Ureter (tissue), 1 donor: ENCODE data around the gene LCMT1. TPM values are rescaled to one million over a fixed set of nuclear protein-coding genes. Genes with fewer than 3 reads are reported as not detected.
"Not testable (repeated sequence)": the region's sequence is repeated elsewhere in the genome, so short reads cannot be mapped to it uniquely, and the experiment has no call there.

Experiments
- DNase-seq: peaks from one replicate; pipeline ENCODE4 v3.0.0-alpha.2; 2020; ENCODE audit warnings: low spot score
- total RNA-seq: library from RNA; stranded (reverse); gene quantifications from one replicate; pipeline ENCODE4 v1.2.4, GENCODE V29; 2023
- donor health status: DM: yes; HTN: yes; CAD: no.

LCMT1 gene
- total RNA-seq, 1 donor from 2014 or later = 40.1 TPM

DNA sequence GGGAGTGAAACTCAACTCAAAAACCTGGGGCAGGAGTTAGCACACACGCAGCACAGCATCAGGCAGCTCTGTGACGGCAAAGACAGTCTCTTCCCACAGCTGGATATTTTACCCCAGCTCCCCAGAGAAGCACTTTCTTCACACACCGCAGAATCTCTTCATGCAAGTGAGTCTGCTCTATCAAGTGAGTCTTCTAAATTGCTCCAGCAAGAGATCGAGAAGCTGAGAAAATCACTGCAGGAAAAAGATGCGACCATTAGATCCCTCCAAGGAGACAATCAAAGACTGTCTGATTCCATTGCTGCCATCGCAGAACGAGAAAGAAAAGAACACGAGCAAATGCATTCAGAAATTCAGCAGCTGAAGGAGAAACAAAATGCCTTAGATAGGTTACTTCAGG, 16.9 kb upstream of the LCMT1 start:
- no peak for DNase-seq

DNA sequence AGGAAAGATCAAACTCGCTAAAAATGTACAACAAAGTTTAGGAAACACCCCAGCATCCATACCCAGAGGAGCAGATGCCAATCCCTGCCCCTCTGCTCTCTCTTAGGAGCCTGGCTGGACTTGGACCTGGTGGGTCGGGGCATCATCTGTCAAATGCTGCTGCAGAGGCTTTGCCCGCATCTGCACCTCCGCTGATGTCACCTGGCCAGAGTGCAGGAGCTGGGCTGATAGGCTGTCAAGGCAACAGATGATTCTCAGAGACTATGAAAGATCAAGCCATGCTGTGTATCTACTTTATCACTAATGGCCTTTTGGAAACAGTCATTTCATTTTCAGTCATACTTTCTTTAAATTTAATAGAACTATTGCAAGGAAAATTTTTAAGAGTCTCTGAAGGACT, 15.9 kb upstream of the LCMT1 start:
- DNase-seq = no peak

DNA sequence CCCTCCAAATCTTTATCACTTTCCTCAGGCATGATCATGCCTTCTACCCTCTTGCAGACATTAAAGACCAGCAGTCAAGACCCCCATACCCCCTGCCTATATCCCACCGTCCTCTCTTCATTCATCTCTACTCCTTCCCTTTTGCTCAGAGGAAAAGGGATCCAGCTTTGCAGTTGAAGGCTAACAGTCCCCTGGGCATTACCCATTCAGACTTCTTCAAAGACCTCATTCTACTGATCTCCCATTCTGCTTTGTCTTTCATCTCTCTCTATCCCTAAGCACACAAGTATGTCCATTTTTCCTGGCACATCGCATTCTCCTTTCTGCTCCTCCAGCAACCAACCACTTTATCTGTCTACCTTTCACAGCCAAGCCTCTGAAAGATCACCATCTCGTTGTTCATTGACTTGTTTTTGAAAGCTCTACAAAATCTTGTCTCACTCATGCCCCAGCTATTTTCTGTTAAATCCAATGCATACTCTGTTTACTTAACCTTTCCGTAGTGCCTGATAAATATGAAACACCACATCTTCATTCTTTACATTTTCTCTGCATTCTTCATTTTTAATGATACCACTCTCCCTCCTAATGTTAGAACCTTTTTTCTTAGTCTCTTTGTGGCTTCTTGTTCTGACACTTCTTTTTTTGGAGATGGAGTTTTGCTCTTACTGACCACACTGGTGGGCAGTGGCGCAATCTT, 14.1 kb upstream of the LCMT1 start:
- no peak for DNase-seq

DNA sequence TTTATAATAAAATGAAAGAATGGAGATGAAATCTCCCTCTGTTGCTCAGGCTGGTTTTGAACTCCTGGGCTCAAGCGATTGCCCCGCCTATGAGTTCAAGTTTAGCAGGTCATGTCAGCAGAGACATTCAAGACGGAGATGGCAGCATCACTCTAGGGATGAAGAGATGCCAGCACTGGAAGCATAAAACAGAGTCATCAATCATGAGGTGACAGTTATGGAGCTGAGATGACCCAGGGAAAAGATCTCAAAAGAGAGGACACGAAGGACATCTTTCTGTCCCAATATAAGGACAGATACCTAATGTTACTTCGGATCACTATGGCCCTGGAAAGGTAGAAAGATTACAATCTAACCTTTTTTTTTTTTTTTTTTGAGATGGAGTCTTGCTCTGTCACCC, 11.0 kb upstream of the LCMT1 start:
- no peak for DNase-seq

DNA sequence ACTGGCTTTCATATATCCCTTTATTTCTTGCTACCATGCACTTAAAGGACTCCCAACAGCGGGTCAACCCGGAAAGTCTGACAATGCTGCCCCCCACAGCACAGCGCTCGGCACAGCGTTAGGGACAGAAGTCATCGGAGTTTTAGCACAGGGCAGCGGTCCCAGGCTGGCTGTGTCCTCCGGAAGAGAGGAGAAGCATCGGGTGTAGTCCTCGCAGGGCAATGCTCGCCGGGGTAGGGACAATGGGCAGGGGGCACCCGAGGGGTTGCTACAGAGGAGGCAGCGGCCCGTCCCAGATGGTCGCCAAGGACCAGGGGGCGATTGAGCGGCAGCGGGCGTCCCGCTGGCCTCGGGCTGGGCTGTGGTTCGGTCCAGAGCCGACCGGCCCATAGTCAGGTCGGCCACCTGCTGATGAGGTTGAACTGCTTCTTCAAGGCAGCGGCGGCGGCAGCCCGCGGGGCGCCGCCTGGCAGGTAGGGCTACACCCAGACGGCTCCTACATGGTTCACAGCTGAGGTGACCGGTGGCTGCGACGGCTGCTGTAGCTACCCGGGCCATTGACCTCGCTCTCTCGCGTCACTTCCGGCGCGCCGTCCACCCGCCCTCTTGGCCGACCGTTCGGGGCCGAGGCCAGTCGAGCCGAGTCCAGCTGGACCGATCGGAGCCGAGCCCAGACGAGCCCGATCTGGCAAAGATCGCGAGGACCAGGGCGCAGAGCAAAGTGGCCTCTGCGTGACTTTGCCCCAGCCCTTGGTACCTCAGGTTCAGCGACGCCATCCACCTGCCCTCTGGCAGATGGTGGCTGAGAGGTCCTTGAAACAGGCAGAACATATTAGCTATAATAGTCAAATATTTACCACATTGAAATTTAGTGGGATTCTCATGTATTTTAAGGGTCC, 4.7 kb upstream of the LCMT1 start:
- peak; percentile 95 for DNase-seq

DNA sequence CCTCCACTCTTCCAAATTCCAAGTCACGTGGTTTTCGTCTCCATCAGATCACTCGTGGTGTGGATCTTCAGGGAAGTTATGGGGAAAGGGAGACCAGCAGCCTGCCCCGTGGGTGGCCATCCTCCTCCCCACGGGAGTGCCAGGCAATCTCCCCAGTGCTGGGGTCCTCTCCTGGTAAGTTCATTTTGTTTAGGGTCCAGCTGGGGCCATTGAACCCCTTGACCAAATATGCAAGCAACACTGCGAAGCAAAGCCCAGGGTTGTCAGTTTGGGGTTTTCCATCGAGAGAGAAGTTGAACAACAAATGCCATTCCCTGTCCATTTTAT, 4.1 kb upstream of the LCMT1 start:
- DNase-seq = no peak

DNA sequence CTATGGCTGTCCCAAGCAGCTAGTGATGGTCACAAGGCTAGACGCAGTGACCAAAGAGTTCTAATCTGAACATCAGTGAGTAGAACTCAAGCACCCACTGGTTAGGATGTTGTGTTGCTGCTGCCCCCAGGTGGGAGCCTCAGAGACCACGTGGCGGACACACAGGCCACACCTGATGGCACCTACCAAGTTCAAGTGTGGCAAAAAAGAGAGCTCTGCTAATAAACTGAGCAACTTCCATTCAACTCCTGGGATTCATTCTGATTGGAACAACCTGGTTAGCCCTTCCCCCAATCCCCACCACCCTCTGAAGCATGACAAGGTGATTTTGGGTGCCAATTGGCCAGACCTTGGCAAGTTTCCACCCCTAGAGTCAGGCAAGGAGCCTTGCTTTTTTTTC, 3.5 kb upstream of the LCMT1 start:
- no peak for DNase-seq

DNA sequence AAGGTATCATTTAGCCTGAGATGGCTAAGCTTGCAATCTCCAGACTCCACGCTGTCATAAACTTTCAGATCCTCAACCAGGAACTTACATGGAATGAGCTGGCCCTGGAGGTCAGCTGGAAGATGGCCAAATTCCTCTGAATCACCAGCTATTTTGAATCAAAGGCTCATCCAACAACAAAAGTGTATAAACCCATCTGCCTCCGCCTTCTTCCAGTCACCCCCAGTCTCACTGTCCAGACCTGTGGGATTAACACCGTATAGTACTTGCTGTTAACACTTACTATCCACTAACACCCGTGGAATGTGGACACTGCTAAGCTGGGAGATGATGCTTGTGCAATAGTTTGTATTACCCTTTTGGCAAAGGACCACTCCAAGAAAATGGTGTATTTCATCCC, 1.9 kb upstream of the LCMT1 start:
- DNase-seq = no peak

DNA sequence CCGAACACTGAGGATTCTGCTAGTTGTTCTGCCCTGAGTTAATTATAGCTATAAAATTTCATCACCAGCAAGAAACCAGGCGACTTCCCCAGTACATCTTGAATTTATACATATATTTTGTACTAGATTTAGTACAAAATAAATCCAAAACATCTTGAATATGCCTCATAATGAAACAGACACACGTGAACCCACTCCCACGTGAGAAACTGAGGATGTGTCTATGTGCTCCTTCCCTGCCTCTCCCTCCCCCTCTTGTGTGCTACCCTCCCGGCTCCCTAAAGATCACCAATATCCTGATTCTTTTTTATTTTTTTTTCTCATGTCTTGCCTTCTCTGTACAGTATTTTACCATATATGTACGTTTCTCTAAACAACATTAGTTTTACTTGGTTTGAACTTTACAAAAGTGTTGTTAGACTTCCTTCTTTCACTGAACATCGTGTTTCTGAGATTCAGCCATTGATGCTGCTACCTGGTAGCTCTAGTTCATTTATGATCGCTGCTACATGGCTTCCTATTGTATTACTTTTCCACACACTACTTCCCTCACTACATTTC, 1.1 kb upstream of the LCMT1 start:
- no peak for DNase-seq

DNA sequence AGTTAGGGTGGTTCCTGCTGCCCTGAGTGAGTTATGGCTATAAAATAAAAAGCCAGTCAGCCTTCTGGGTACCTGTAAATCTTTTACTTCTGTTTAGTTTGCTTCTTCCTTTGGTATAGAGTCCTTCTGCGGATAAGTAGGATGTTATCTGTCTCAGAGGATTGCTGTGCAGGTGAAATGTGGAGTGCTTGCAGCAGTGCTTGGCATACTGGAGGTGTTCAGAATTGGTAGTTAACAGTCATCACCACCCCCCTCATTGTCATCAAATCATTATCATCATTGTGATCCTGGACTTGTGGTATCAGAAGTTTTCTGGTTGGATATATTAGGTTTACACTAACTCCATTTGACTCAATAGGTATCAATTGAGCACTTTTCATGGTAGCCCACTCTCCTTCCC, 2.6 kb downstream of the LCMT1 start:
- no peak for DNase-seq

DNA sequence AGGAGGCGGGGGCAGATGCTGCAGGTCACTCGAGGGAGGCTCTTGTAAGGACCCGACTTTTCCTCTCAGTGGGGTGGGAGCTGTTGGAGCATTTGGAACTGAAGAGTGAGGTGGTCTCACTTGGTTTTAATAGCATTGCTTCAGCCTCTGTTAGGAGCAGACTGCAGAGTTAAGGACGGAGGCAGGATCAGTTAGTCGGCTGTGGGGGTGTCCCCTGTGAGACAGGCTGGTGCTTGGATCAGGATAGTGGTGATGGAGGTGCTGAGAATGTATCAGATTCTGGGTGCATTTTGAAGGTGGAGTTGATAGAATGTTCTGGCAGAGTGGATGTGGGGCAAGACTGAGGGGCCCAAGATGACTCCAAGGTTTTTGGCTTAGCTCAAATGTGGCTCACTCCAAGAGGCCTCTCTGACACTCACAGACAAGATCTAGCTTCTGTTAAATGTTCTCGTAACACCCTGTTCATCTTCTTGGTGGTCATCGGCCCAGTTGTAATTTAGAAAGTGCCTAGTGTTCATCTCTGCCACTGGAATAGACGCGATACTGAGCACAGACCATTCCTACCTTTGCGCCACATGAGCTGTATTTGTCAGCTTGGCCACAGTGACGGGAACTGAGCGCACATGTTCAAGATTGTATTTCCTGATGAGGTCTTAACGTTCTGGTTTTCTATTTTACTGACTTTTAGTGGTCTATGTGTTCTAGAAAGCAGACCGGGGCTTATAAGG, 7.5 kb downstream of the LCMT1 start:
- DNase-seq = no peak

DNA sequence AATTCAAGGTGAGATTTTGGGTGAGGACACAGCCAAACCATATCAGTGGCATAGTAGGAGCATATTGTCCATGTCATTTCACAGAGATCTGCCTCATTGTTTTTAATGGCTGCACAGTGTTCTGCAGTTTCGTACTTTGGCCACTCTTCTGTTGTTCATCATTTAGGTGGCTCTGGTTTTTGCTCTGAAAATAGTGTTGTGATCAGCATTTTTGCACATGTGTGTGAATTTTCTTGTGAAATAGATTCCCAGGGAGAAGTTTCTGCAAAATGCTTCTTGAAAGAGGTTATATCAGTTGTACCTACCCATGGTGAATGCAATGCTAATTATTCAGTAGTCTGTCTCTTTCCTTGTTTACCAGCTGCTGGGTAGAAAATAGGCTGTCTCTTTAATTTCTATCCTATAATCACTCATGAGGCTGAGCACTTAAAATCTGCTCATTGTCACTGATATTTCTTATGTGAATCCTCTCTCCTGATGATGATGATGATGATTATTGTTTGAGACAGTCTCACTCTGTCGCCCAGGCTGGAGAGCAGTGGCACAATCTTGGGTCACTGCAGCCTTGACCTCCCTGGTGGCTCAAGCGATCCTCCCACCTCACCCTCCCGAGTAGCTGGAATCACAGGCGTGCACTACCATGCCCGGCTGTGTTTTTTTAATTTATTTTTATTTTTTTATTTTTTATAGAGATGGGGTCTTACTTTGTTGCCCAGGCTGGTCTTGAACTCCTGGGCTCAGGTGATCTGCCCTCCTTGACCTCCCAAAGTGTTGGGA, 10.5 kb downstream of the LCMT1 start:
- no peak for DNase-seq

DNA sequence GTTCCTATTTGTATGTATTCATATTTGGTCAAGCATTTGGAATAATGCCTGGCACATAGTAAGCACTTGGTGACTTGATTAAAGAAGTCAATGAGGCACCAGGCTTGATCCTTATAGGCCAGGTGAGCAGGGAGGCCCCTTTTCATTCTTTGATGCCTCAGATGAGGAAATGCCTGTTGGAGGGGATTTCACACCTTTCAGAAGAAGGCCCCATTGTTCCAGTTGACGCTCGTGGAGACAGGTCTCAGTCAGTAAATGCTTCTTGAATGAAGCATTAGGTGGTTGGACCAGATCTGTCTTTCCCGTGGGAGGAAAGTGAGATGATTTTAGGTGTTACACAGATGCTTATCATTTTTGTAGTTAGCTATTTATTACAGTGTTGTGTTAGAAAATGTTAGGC, 13.0 kb downstream of the LCMT1 start:
- DNase-seq = no peak

DNA sequence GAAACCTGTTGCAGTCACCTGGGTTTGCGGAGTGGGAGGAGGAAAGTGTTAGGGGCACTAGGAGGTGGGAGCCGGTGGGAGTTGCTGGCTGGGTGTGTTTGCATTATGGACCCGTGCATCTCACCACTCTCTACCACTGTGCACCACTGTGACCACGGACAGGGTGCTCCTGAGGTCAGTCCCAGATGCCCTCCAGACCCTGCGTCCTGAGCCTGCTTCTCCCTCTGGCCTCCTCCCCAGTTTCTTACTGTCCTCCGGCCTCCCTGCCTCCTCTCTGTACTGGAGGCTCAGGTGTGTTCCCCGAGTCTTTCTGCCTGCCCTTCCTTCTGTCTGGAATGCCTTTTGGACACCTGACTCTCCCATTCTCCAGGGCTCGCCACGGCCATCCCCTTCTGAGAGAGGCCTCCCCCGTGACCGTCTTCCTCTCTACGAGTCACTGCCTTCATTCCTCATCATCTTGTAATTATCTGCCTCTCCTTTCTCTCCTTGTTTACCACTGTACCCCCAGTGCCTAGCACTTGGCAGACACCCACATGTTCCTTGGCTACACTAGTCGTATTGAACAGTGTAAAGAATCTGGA, 14.6 kb downstream of the LCMT1 start:
- not testable (repeated sequence) for DNase-seq

DNA sequence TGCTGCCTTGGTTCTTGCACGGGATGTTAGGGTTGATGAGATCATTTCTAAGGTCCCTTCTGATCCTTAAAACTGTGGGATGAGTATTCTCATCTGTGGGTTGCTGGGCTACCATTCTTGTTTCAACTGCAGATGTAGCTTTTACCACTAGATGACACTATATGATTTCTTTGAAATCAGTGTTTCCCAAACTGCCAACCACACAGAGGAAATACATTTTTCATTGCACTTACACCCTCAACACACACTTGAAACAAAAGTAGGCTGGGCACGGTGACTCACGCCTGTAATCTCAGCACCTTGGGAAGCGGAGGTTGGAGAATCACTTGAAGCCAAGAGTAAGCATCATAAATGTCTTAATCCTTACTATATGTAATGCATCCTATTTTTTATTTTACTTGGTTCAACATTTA, 15.3 kb downstream of the LCMT1 start:
- no peak for DNase-seq

DNA sequence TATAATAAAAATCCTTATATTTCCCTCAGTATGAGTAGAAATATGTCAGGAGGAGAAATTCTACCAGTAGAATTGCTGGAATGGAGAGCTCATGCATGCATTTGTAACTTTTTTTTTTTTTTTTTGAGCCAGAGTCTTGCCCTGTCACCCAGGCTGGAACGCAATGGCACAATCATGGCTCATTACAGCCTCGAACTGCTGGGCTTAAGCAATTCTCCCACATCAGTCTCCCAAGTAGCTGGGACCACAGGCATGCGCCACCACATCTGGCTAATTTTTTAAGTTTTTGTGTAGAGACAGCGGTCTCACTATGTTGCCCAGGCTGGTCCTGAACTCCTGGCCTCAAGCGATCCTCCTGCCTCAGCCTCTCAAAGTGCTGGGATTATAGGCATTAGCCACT, 21.2 kb downstream of the LCMT1 start:
- DNase-seq = not testable (repeated sequence)

DNA sequence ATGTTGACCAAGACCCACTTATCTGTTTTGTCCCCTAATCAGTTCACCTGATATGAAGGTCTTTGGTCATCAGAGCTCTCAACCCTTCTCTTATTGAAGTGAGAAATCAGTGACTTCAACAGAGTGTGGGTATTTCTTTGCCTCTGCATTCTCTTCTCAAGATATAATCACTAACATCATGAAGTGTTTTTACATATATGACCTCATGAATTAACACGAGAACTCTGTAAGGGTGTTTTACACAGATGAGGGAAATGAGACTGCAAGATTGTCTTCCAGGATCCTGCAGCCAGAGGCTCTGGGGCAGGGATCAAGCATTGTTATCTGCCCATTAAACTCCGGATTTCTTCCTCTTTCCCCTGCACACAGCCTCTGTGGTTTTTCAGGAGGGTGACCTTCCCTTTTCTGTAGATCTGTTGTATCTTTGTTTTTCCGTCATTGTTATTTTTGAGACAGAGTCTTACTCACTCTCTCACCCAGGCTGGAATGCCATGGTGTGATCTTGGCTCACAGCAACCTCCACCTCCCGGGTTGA, 22.7 kb downstream of the LCMT1 start:
- DNase-seq = no peak

DNA sequence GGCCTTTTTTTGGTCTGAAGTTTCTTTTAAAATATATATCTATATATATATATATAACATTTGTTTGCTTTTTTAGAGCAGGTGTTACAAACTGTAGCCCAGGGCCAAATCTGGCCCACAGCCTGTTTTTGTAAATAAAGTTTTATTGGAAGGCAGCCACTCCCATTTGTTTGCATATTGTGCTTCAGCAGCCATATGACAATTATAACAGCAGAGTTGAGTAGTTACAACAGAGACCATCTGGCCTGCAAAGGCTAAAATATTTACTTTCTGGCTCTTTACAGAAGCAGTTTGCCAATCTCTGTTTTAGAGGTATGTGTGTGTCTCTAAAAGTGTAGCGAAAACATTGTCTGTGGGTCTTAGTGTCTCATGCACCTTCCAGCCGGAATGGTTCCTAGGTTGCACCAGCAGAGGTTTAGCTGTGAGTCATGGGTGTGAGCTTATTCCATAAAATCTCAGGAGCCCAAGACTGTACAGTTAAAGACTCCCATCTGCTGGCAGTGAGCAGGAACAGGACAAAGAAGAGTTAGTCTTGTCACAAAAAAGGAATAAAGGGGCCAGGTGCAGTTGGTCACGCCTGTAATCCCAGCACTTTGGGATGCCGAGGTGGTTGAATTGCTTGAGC, 23.8 kb downstream of the LCMT1 start:
- no peak for DNase-seq

DNA sequence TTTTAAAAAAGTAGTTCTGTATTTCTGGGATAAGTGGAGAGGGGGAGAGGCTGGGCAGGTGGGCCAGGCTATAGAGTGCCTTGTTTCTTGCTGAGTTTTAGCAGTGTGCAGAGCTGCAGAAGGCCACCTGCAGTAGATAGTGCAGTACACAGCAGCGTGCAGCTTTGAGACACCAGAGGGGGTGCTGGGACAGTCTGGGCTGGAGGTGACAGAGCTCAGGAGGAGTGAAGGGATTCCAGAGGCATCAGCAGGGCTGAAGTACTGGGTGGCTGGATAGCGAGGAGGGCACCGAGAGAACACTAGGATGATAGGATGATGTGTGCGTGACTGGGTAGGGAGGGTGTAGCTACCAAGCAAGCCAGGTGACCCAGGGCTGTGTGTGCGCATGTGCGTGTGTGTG, 26.6 kb downstream of the LCMT1 start:
- DNase-seq = no peak

DNA sequence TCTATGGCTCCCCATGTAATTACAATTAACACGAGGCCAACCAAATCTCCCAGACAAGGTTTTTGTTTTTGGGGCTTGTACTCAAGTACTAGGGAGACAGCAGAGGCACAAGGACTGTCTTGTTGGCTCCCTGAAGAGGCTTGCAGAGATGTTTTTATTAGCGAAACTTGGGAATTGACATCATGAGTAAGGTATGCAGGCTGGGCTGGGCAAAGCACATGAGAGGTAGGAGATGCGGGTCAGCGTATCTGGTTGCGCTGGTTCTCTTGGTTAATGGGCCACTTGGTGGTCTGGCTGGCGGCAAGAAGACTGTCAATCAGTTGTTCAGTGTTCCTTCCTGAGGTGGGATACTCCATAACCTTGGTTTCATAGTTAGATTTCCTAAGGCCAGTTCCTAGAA, 28.9 kb downstream of the LCMT1 start:
- no peak for DNase-seq

DNA sequence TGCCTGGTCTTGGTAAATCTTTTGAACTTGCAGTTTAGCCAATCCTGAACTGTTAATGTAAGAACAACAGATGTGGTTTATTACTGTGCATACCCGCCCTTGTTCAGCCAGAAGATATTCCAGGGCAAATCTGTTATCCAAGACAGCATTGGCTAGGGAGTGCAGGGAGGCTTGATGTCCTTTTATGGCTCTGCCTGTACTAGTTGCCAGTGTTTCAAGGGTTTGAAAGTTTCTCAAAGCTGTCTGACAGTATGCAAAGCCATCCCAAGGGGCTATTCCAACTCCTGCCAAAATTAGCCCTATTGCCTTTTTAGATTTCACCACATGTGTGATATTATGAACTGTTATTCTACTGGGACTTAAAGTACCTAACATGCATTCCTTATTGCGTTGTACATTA, 30.1 kb downstream of the LCMT1 start:
- DNase-seq = no peak
